Fibroblast of gingiva (primary cell): ENCODE measurements around the gene NBPF1.
"Not testable (repeated sequence)": the region's sequence is repeated elsewhere in the genome, so short reads cannot be mapped to it uniquely, and the experiment has no call there.

Source experiments
- DNase-seq: peaks from one replicate; pipeline ENCODE4 v3.0.0-alpha.2; 2011; ENCODE audit warnings: low read depth

The NBPF1 gene

GRCh38 chr1:16512624-16513411 lies 100.5 kb downstream of the NBPF1 start:
- not testable (repeated sequence) for DNase-seq
